TTC549 (cell line): ENCODE results near the gene AGAP9.
"Not testable (repeated sequence)": the region's sequence is repeated elsewhere in the genome, so short reads cannot be mapped to it uniquely, and the experiment has no call there.

Experiments used
- FAIRE-seq: peaks from 2 replicates; lab custom pipeline; 2012; peaks lifted over from hg19 to GRCh38; lab: Jason Lieb, UNC

Gene AGAP9

GRCh38 chr10:47523475-47523874 is at the start of gene AGAP9:
Gene AGAP9, minus strand, starts transcription at chr10:47523638. Its CDS starts 112 bp downstream, at chr10:47523526.
- not testable (repeated sequence) for FAIRE-seq

GRCh38 chr10:47571138-47571912 is 47.9 kb upstream of the AGAP9 start:
- not testable (repeated sequence) for FAIRE-seq

GRCh38 chr10:47566757-47567156 is 43.3 kb upstream of the AGAP9 start:
- not testable (repeated sequence) for FAIRE-seq

GRCh38 chr10:47566108-47566699 is 42.8 kb upstream of the AGAP9 start:
- not testable (repeated sequence) for FAIRE-seq

GRCh38 chr10:47565517-47565920 is 42.1 kb upstream of the AGAP9 start:
- FAIRE-seq: not testable (repeated sequence)

- not testable (repeated sequence) for FAIRE-seq
Observed at GRCh38 chr10:47564953-47565352, 41.5 kb upstream of the AGAP9 start.

GRCh38 chr10:47564318-47564717 is 40.9 kb upstream of the AGAP9 start:
- FAIRE-seq: not testable (repeated sequence)

GRCh38 chr10:47560452-47560851 is 37.0 kb upstream of the AGAP9 start:
- FAIRE-seq: not testable (repeated sequence)

- FAIRE-seq: not testable (repeated sequence)
Observed at GRCh38 chr10:47559718-47560308, 36.4 kb upstream of the AGAP9 start.

GRCh38 chr10:47558109-47558508 is 34.7 kb upstream of the AGAP9 start:
- FAIRE-seq: not testable (repeated sequence)

GRCh38 chr10:47557616-47558015 is 34.2 kb upstream of the AGAP9 start:
- FAIRE-seq: not testable (repeated sequence)

GRCh38 chr10:47555334-47555733 is 31.9 kb upstream of the AGAP9 start:
- FAIRE-seq: not testable (repeated sequence)

- FAIRE-seq: not testable (repeated sequence)
Observed at GRCh38 chr10:47554552-47554951, 31.1 kb upstream of the AGAP9 start.

GRCh38 chr10:47553860-47554247 is 30.4 kb upstream of the AGAP9 start:
- FAIRE-seq: not testable (repeated sequence)

- FAIRE-seq: not testable (repeated sequence)
Observed at GRCh38 chr10:47553214-47553859, 29.9 kb upstream of the AGAP9 start.

- not testable (repeated sequence) for FAIRE-seq
Observed at GRCh38 chr10:47552719-47553118, 29.3 kb upstream of the AGAP9 start.

GRCh38 chr10:47547286-47547685 is 23.8 kb upstream of the AGAP9 start:
- not testable (repeated sequence) for FAIRE-seq

GRCh38 chr10:47536430-47536829 is 13.0 kb upstream of the AGAP9 start:
- FAIRE-seq: not testable (repeated sequence)

- FAIRE-seq: not testable (repeated sequence)
Observed at GRCh38 chr10:47502313-47502712, 21.1 kb downstream of the AGAP9 start.

- not testable (repeated sequence) for FAIRE-seq
Observed at GRCh38 chr10:47494226-47494625, 29.2 kb downstream of the AGAP9 start.

- FAIRE-seq: not testable (repeated sequence)
Observed at GRCh38 chr10:47491600-47491999, 31.8 kb downstream of the AGAP9 start, which contains the start of gene FAM25G. Gene FAM25G, minus strand, starts transcription at chr10:47491700. Its CDS starts 26 bp downstream, at chr10:47491674.

- FAIRE-seq: not testable (repeated sequence)
Observed at GRCh38 chr10:47489630-47490029, 33.8 kb downstream of the AGAP9 start.
